ENCODE results near the gene PABPN1.

GRCh38 chr14:23358042-23358441 is 36.8 kb downstream of the PABPN1 start:
- TF ChIP-seq JUND (CRISPR knock-in tag; IDR thresholded peaks at IDR 0.05) (no peak), CTCF (CRISPR knock-in tag; IDR thresholded peaks at IDR 0.05) (no peak), ATF3 (CRISPR knock-in tag; IDR thresholded peaks at IDR 0.05) (no peak), TAF1 (CRISPR knock-in tag; IDR thresholded peaks at IDR 0.05) (no peak), ZBTB7B (CRISPR knock-in tag; IDR thresholded peaks at IDR 0.05) (no peak), FOXC1 (CRISPR knock-in tag; IDR thresholded peaks at IDR 0.05; ENCODE audit: borderline replicate concordance) (no peak), CC2D1A (CRISPR knock-in tag; IDR thresholded peaks at IDR 0.05) (0 out of 2 replicates have a peak, but pooled peaks have one; percentile 29), FOXJ3 (CRISPR knock-in tag; IDR thresholded peaks at IDR 0.05; ENCODE audit: borderline replicate concordance) (no peak), ZNF605 (CRISPR knock-in tag; IDR thresholded peaks at IDR 0.05) (no peak), ZNF367 (CRISPR knock-in tag; IDR thresholded peaks at IDR 0.05; ENCODE audit: borderline replicate concordance) (no peak), MAFG (CRISPR knock-in tag; IDR thresholded peaks at IDR 0.05) (no peak)
